ENCODE results near the gene GLT6D1. TPM values are rescaled to one million over a fixed set of nuclear protein-coding genes. Genes with fewer than 3 reads are reported as not detected.

GLT6D1 gene
- total and polyA plus RNA-seq, 2 of the 4 experiments (the other 2 are of a cell fraction): not detected

- WGBS, 2 experiments (ENCODE audit: extremely low coverage in 2 of 2, insufficient read length in 1 of 2): 60% methylated on average over 17 of the region's 22 CpGs; no CpG with 5 or more reads in 1 of the 2 experiments
- CTCF ChIA-PET: no interaction called here
Observed at GRCh38 chr9:135575995-135576631, 63.2 kb downstream of the GLT6D1 start.

More at GRCh38 chr9:135575995-135576631, 63.2 kb downstream of the GLT6D1 start:
- Histone ChIP-seq H3K9me3 (ENCODE audit: control insufficient read depth, insufficient read depth, low read length) (peaks cover 7% of the 10 kb centered on the region; the same call in 1 of the 2 replicates), H4K5ac (ENCODE audit: low read depth, low read length) (no peak overlapping the region), H3K79me1 (ENCODE audit: low read depth in 1 of 2, low read length in 2 of 2) (no peaks in the 10 kb centered on the region), H3K4me2 (ENCODE audit: low read depth, low read length) (no peak overlapping the region), H3K4ac (ENCODE audit: low read depth, low read length) (no peak overlapping the region), H2BK5ac (ENCODE audit: low read depth, low read length, poor library complexity, severe bottlenecking) (no peak overlapping the region), H3K56ac (ENCODE audit: extremely low read depth, insufficient read depth, low read length) (no peak overlapping the region), H2BK120ac (ENCODE audit: low read depth, low read length) (no peak overlapping the region), H2BK15ac (ENCODE audit: low read depth, low read length) (no peak overlapping the region), H2AK5ac (ENCODE audit: low read depth, low read length) (no peak overlapping the region), H2AFZ (replicated peaks; ENCODE audit: low read length, poor library complexity) (no peak overlapping the region), H2BK20ac (ENCODE audit: low read depth, low read length) (no peak overlapping the region), H3K23ac (ENCODE audit: low read depth, low read length) (no peak overlapping the region), H3K4me3 (ENCODE audit: insufficient read depth, low read depth, low read length) (no peak overlapping the region), H3K18ac (ENCODE audit: low read depth, low read length) (no peak overlapping the region), H3K27me3 (ENCODE audit: control insufficient read depth, insufficient read depth, low read length) (no peaks in the 10 kb centered on the region), H3K14ac (replicated peaks; ENCODE audit: low read depth, low read length) (no peak overlapping the region), H4K20me1 (ENCODE audit: insufficient read depth, low read length) (no peaks in the 10 kb centered on the region), H3K4me1 (ENCODE audit: control insufficient read depth, insufficient read depth, low read length) (no peaks in the 10 kb centered on the region), H2AK9ac (replicated peaks; ENCODE audit: low read depth, low read length, poor library complexity) (no peak overlapping the region), H4K8ac (ENCODE audit: low read depth in 2 of 2, low read length in 2 of 2) (no peak overlapping the region), H3K9me1 (ENCODE audit: insufficient read depth, low read length) (no peaks in the 10 kb centered on the region), H3K9ac (ENCODE audit: low read depth, low read length) (no peak overlapping the region), H4K91ac (ENCODE audit: insufficient read depth, low read depth, low read length) (no peak overlapping the region), H3K27ac (ENCODE audit: insufficient read depth, low read length) (no peak overlapping the region), H3K36me3 (ENCODE audit: control insufficient read depth, insufficient read depth, low read length) (no peaks in the 10 kb centered on the region)
- BruUV-seq (replicated peaks): no TSS peak
- TF ChIP-seq FOS (IDR thresholded peaks at IDR 0.05; ENCODE audit: low read depth, low read length) (no peak), CHD1 (IDR thresholded peaks at IDR 0.05; ENCODE audit: low read depth, low read length) (no peak), RAD21 (IDR thresholded peaks at IDR 0.05; ENCODE audit: low read length) (no peak), SMC3 (IDR thresholded peaks at IDR 0.05; ENCODE audit: low read depth, low read length) (no peak), MAFK (IDR thresholded peaks at IDR 0.05; ENCODE audit: low read depth, low read length) (no peak), CTCF (conservative IDR thresholded peaks at IDR 0.05; ENCODE audit: low read depth, low read length) (no peak), CEBPB (IDR thresholded peaks at IDR 0.05; ENCODE audit: low read depth, low read length) (no peak), BHLHE40 (IDR thresholded peaks at IDR 0.05; ENCODE audit: low read depth, low read length) (no peak), RFX5 (IDR thresholded peaks at IDR 0.05; ENCODE audit: low read depth, low read length) (no peak), NFE2L2 (IDR thresholded peaks at IDR 0.05; ENCODE audit: low read depth, low read length) (no peak), USF2 (IDR thresholded peaks at IDR 0.05; ENCODE audit: low read depth, low read length) (no peak)
- ATAC-seq (ENCODE audit: low read depth) (no peak), DNase-seq (no peak)
- intact Hi-C loops (cut with micrococcal nuclease): no loop called here
- in situ Hi-C loops (cut with MboI; ENCODE audit: low sequenced_read_pairs): no loop called here
- dilution Hi-C loops (cut with HindIII; ENCODE audit: low sequenced_read_pairs, unreplicated experiment): no loop called here
- POLR2A ChIA-PET (ENCODE audit: unreplicated experiment): no interaction called here

Measured in IMR-90 (cell line).